ENCODE results near the gene CLEC4A. TPM values are rescaled to one million over a fixed set of nuclear protein-coding genes. Genes with fewer than 3 reads are reported as not detected.
"Not testable (repeated sequence)": the region's sequence is repeated elsewhere in the genome, so short reads cannot be mapped to it uniquely, and the experiment has no call there.

CLEC4A gene
- polyA plus RNA-seq, 4 donors = 1.4 to 2.3 (median 1.9) TPM

GRCh38 chr12:8133636-8134397, 10.4 kb downstream of the CLEC4A start:
- DNase-seq (ENCODE audit: low read depth in 4 of 4, low spot score in 3 of 4) = not testable (repeated sequence)

GRCh38 chr12:8134398-8134930, 11.0 kb downstream of the CLEC4A start:
- not testable (repeated sequence) for DNase-seq (ENCODE audit: low read depth in 4 of 4, low spot score in 3 of 4)

DNA sequence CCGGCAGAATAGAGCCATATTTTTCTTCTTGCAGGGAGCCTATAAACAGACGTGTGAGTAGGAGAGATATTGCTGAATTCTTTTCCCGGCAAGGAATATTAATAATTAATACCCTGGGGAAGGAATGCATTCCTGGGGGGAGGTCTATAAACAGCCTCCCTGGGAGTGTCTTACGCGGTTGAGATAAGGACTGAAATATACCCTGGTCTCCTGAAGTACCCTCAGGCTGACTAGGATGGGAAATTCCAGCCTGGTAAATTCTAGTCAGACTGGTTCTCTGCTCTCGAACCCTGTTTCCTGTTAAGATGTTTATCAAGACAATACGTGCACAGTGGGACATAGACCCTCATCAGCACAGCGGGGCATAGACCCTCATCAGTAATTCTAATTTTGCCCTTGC, 18.2 kb downstream of the CLEC4A start:
- DNase-seq (ENCODE audit: low read depth in 4 of 4, low spot score in 3 of 4) = not testable (repeated sequence)

DNA sequence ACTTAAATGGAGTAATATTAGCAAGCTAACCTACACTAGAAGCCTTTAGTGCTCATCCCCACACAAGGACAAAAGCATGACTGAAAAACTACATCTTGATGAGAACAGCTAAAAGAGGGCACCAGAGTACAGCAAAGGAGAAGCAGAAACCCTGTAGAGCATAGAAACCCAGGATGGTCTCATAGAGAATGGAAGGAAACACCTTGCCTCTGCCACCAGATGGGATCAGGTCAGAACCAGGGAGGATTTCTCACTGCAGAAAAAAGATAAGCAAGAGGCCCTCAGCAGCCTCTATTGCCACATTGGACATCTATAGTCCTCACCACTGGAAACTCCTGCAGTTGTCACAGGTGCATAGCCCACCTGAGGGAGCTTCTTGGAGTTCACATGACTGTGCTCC, 19.8 kb downstream of the CLEC4A start:
- no peak for DNase-seq (ENCODE audit: low read depth in 4 of 4, low spot score in 3 of 4)

- DNase-seq (ENCODE audit: low read depth in 4 of 4, low spot score in 3 of 4) = no peak
Observed at GRCh38 chr12:8145754-8146441, 22.5 kb downstream of the CLEC4A start.

DNA sequence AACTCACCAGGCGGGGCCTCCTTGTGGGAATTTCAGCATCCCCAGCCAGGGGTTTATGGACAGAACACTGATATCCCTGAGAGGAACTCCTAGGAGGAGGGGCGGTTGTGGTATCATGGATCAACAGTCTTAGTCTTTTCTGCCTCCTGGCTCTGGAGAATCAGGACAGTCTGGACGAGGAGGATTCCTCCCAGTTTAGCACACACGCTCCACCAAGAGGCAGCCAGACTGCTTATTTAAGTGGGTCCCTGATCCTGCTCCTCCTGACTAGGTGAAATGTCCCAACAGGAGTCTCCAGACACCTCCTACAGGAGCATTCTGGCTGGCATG, 23.0 kb downstream of the CLEC4A start:
- DNase-seq (ENCODE audit: low read depth in 4 of 4, low spot score in 3 of 4) = no peak

DNA sequence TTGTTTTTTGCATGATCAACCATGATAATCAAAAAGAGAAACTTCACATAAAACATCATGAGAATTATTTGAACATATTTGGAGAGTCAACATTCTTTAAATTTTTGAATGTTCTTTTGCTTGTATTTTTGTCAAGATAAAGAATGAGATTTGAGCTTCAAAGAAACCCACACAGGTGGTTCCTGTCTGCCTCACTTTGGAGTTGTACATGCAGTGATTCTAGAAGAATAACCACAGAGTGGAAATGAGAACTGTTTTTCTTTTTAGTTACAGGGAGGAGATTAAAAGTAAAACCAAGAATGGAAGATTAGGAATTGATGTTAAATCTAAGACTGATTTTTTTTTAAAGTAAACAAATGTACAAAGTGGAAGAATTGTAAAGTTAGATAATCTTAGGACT, 31.1 kb downstream of the CLEC4A start:
- no peak for DNase-seq (ENCODE audit: low read depth in 4 of 4, low spot score in 3 of 4)

GRCh38 chr12:8156416-8156815, 33.0 kb downstream of the CLEC4A start:
- DNase-seq (ENCODE audit: low read depth in 4 of 4, low spot score in 3 of 4) = no peak

GRCh38 chr12:8156845-8157244, 33.4 kb downstream of the CLEC4A start, which contains the start of gene ZNF705A:
TSS of gene ZNF705A (plus strand) at chr12:8157015. CDS start at chr12:8172626, 15,611 bp downstream.
- DNase-seq (ENCODE audit: low read depth in 4 of 4, low spot score in 3 of 4) = no peak

GRCh38 chr12:8157484-8158198, 34.2 kb downstream of the CLEC4A start:
- DNase-seq (ENCODE audit: low read depth in 4 of 4, low spot score in 3 of 4) = no peak

- DNase-seq (ENCODE audit: low read depth in 4 of 4, low spot score in 3 of 4) = not testable (repeated sequence)
Observed at GRCh38 chr12:8172911-8173310, 49.5 kb downstream of the CLEC4A start.

DNA sequence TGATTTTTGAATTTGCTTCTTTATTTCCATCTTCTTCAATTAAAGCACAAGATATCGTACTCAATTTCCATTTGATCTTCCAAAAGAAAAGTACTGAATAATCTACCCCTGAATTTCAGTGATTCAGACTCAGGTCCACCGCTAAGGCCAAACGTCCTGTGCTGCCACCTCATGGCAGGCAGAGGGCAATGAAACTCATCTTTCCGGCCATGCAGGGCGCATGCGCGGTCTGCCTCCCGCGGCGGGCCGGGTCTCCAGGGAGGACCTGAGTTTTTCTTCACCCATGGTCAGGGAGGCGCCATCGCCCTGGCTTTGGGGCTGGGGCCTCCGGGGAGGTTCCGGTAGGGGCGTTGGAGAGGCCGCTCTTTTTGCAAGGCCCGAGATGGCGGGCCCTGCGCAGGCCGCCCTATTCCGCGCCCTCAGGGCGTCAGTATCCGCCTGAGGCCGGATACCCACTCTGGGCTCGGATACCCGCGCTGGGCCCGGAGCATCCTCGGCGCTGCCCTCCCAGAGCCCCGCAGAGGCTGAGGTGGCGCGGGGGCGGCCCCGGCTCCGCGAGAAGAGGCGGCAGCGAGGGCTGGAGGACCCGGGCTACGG, 56.7 kb downstream of the CLEC4A start:
- DNase-seq (ENCODE audit: low read depth in 4 of 4, low spot score in 3 of 4) = peak in 2 of 4 donors; percentile 26 to 50

- DNase-seq (ENCODE audit: low read depth in 4 of 4, low spot score in 3 of 4) = not testable (repeated sequence)
Observed at GRCh38 chr12:8181271-8181670, 57.9 kb downstream of the CLEC4A start.

DNA sequence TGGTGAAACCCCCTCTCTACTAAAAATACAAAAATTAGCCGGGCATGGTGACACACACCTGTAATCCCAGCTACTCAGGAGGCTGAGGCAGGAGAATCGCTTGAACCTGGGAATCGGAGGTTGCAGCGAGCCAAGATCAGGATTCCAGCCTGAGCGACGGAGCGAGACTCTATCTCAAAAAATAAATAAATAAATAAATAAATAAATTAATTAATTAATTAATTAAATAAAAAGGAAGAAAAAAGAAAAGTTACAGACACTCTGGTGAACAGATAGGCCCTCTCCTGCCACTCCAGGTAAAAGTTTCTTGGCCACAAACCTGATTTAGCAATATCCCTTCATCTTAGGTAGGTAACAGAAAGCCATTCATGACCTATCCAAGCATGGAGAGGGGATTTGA, 59.5 kb downstream of the CLEC4A start:
- not testable (repeated sequence) for DNase-seq (ENCODE audit: low read depth in 4 of 4, low spot score in 3 of 4)

- not testable (repeated sequence) for DNase-seq (ENCODE audit: low read depth in 4 of 4, low spot score in 3 of 4)
Observed at GRCh38 chr12:8183346-8183745, 59.9 kb downstream of the CLEC4A start.

GRCh38 chr12:8184206-8184605, 60.8 kb downstream of the CLEC4A start:
- not testable (repeated sequence) for DNase-seq (ENCODE audit: low read depth in 4 of 4, low spot score in 3 of 4)

DNA sequence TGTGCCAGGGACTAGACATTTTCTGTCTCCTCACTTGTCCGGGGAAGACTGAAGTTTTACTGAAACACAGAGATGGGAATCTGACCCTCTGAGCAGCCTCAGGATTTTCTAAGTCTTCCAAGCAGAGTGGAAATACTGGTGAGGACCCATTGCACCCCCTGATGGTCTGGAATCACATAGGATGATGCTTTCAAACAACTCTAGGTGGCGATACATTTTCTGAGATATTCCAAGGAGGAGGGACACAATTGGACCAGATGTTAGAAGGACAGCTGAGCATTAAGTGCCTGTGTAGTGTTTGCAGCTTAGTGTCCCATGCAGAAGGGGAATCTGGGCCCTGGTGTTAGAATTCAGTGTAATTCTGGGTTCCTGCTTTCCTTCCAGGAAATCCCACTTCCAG, 64.7 kb downstream of the CLEC4A start:
- not testable (repeated sequence) for DNase-seq (ENCODE audit: low read depth in 4 of 4, low spot score in 3 of 4)
